Activated CD4-positive, alpha-beta T cell treated with anti-CD3 and anti-CD28 coated beads for 24 hours (primary cell): ENCODE results near the gene EVI5L.

Experiments used
- DNase-seq, 2 donors: peaks; one replicate each; pipeline ENCODE4 v3.0.0-alpha.2; 2020; ENCODE audit warnings: low read depth in 2 of 2

EVI5L gene

DNA sequence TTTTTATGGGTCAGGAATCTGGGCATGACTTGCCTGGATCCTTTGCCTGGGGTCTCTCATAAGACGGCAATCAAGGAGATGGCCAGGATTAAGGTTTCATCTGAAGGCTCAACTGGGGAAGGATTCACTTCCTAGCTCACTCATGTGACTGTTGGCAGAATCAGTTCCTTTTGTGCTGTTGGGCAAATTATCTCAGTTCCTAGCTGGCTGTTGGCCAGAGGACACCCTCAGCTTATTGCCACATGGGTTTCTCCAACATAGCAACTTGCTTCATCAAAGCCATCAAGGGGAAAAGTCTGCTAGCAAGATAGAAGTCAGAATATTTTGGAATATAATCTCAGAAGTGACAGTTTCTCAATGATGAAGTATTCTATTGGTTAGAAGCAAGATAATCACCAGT is 12.2 kb upstream of the EVI5L start:
- DNase-seq: no peak

DNA sequence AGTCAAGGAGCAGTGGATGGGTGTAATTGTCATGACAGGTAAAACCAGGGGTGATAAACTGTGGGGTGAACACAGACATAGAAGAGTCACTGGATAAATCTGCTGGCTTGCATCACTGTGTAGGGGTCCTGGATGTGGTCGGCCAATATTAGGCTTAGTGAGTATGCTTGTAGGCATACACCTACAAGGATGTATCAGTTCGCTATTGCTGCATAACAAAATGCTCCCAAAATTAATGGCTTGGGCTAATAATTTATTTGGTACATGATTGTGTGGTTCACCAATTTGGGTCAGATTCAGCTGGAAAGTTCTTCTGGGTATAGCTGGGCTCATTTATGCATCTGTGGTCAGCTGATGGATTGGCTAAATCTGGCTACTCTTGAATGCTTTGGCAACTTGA is 11.2 kb upstream of the EVI5L start:
- DNase-seq: no peak

DNA sequence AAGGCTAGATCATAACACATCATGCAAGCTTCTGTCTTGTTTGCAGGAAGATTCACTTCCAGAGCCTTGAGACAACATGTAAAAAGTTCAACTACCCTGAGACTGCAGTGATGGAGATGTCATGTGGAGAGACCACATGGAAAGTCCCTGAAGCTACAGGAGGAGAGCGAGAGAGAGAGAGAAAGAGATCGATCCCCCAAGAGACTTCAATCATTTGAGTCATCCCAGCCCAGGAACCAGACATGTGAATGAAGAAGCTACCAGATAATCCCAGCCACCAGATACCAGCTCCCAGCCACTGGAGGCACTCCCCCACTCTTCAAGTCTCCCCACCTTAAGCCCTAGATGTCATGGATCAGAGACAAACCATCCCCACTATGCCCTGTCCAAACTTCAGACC is 10.7 kb upstream of the EVI5L start:
- DNase-seq: no peak

DNA sequence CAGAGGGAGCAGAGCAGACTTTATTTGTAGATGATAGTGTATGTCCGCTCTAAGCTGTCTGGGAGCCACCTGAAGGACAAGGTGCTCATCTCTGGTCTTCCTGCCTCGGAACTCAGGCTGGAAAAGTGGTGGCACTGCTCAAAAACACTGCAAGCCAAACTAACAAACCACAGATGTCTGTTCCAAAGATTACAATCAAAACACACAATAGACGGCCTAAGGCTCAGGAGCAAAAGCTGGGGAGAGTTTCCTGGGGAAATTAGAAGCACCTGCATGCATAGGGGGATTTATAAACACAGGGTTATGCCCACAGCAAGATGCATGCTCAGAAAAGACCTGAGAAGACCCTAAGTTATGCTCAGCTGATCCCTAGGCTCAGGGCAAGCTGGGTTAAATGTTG is 9.4 kb upstream of the EVI5L start:
- no peak for DNase-seq

DNA sequence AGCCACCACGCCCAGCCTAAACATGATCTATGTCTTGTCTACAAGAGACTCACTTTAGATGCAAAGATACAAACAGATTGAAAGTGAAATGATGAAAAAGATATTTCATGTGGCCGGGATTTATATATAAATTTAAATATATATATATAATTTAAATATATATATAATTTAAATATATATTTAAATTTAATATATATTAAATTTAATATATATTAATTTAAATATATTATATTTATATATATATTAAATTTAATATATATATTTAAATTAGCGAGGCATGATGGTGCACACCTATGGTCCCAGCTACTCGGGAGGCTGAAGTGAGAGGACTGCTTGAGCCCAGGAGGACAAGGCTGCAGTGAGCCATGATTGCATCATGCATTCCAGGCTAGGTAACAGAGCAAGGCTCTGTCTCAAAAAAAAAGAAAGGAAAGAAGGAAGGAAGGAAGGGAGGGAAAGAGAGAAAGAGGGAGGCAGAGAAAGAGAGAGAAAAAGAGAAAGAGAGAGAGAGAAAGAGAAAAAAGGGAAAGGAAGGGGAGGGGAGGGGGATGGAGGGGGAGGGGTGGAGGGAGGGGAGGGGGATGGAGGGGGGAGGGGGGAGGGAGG is 7.0 kb upstream of the EVI5L start:
- no peak for DNase-seq

DNA sequence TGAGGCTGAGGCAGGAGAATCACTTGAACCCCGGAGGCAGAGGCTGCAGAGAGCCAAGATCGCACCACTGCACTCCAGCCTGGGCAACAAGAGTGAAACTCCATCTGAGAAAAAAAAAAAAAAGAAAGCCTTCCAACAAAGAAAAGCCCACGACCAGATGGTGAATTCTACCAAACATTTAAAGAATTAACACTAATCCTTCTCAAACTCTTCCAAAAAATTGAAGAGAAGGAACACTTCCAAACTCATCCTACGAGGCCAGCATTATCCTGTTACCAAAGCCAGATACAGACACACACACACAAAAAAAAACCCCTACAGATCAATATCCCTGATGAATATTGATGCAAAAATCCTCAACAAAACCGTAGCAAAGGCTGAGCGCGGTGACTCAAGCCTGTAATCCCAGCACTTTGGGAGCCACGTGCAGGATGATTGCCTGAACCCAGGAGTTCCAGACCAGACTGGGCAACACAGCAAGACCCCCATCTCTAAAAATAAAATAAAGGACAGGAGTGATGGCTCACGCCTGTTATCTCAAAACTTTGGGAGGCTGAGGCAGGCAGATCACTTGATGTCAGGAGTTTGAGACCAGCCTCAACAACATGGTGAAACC is 6.2 kb upstream of the EVI5L start:
- DNase-seq: no peak

DNA sequence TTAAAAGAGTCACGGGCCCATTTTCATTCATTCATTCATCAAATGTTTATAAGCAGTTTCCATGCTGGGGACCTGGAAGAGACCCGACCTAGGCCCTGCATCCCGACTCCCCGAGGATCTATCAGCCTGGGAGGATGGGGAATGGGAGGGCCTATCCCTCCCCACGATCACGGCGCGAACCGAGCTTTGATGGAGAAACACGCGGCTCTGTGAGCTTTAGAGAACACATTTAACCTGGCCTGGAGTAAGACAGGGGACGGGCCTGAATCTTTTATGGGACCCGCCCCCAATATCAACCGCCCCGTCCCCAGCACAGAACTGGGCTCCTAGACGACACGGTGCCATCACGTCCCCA is 875 bp upstream of the EVI5L start:
- DNase-seq: no peak

DNA sequence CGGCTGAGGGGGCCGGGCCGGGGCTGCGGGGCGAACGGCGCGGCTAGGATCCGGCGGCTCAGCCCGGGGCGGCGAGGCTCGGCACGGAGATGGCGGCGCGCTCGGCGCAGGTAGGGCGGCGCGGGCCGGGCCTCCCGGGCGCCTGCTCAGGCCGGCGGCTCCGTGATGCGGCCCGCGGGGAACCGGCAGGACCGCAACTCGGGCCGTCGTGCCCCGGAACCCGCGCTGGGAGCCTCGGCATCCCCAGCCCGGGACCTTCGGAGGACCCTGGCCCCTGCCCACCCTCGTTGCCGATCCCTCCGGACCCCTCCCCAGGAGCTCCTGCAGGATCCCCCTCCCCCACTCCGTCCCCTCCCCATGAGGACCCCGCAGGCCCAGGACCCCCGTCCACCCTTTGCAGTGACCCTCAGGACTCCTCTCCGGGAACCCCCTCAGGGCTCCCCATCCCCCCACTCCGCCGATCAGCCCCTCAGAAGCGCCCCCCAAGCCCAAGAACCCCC is 304 bp downstream of the EVI5L start:
- DNase-seq: no peak

DNA sequence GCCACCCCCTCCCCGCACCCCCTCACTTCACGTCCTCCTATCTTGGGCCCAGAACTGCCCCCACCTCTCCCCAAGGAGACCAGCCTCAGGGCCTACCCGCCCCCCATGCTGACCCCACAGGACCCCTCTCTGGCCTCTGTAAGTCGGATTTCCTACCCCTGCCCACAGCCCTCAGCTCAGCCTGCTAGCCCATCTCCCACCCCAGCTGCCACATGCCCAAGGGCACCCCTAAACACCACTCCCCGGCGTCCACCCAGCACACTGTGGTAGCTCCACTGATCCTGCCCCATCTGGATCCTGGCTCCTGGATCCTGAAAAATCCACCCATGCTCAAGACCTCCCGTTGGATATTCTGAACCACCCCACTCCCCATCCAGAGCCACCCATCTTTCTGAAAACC is 805 bp downstream of the EVI5L start:
- DNase-seq: no peak

- no peak for DNase-seq
Observed at GRCh38 chr19:7831452-7831851, 1.4 kb downstream of the EVI5L start.

- DNase-seq: no peak
Observed at GRCh38 chr19:7832009-7832408, 2.0 kb downstream of the EVI5L start.

DNA sequence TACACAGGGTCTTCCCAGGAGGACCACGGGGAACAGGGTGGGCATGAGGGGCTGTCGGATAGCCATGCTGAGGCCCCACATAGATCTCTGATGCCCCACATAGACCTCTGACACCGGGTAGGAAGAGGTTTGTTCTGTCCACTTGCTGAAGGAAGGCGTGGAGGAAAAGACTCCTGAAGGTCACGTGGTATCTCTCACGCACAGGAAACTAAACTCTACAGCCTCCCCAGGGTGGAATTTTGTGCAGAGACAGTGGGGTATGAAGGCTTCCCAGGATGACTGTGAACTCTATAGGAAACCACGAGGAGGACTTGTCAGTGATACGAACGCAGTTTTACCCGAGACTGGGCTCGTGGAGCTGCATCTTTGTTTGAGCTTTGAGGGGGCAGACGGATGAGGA is 2.8 kb downstream of the EVI5L start:
- no peak for DNase-seq

DNA sequence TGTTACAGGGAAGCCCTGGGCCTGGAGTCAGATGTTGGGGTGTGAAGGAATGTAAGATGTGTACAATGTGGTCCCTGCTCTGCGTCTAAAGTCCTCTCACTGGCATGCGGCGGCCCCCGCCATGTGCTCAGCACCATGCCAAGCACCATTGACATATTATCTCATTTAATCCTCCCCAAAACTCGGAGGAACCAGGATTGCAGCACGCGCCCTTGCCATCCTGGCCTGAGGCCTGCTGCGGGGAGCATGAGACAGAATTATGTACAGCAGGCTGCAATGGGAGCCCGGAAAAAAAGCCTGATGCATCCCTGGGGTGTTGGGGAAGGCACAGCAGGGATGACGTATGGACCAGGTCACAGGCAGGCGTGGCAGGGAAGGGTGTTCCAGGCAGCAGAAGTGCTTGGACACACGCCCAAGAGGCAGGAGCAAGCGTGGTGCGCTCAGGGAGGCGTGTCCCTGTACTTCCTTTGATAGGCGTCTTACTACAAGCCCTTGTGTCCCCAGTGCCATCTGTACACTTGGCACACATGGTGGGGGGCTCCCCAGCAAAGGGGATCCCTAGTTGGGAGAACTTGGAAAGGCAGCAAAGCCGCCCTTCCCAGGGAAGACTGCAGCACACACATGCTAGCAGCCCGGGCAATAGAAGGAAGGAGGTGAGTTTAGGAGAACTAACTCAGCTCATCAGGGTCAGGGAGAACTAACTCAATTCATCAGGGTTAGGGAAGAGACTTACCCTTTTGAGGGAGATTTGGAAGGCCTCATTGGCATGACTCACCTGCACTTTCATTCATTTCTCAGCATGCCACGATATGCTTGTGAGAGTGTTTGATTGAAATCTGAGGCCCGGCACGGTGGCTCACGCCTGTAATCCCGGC is 3.4 kb downstream of the EVI5L start:
- DNase-seq: no peak

- DNase-seq: no peak
Observed at GRCh38 chr19:7839476-7839875, 9.5 kb downstream of the EVI5L start.

DNA sequence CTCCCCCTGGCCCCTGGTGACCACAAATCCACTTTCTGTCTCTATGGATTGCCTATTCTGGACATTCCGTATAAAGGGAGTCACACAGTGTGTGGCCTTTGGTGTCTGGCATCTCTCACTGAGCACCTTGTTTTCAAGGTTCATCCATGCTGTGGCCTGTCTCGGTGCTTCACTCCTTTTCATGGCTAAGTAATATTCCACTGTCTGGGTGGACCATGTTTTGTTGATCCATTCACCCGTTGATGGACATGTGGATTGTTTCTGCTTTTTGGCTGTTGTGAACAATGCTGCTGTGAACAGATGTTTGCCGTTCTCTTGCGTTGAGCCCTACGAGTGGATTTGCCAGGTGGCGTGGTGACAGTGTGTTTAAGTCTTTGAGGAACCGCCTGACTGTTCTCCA is 10.6 kb downstream of the EVI5L start:
- no peak for DNase-seq

GRCh38 chr19:7841751-7842660 is 12.0 kb downstream of the EVI5L start:
- DNase-seq: no peak

- DNase-seq: no peak
Observed at GRCh38 chr19:7842661-7843294, 12.8 kb downstream of the EVI5L start.

DNA sequence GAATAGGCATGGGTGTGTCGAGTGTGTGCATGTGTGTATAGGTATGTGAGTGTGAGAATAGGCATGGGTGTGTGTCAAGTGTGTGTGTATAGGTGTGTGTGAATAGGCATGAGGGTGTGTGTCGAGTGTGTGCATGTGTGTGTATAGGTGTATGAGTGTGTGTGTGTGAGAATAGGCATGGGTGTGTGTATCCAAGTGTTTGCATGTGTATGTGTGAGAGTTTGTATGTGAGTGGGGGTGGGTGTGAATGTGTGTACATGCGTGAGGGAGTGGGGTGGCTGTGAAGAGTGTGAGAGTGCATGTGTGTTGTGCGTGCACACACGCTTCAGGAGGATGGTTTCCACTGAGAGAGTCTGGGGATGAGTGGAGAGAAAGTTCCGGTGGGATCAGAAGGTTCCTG is 13.5 kb downstream of the EVI5L start:
- no peak for DNase-seq

- DNase-seq: no peak
Observed at GRCh38 chr19:7844405-7844804, 14.4 kb downstream of the EVI5L start.

DNA sequence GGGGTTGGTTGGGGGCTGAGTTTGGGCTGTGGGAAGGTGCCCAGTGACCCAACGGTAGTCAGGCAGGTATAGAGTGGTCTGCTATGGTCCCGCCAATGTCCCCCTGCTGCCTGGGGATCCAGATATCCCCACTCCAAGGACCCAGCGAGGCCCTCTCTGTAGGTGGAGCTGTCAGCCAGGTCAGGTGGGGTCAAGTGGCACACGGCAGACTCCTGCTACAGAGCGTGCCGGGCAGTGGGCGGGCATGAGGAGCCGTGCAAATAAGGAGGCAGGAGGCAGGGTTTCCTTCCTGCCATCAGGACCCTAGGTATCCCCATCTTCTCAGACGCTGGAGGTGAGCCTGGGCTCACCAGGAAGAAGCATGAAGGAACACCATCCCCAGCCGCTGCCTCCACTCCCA is 14.9 kb downstream of the EVI5L start:
- no peak for DNase-seq

- no peak for DNase-seq
Observed at GRCh38 chr19:7845390-7846154, 15.6 kb downstream of the EVI5L start.
